Keratinocyte (primary cell): Measurements from ENCODE around the gene ADRB1.

Experiments used
- CTCF ChIP-seq, 3 experiments: IDR thresholded peaks in 1 of 3; conservative IDR thresholded peaks in 1 of 3; optimal IDR thresholded peaks in 1 of 3; 2 replicates in 2 of 3; 3 replicates in 1 of 3; pipeline versions ENCODE3 to v1.5.1; 2011; ENCODE audit warnings: low read length in 3 of 3, mild to moderate bottlenecking in 3 of 3, moderate library complexity in 2 of 3, control low read depth in 1 of 3, inconsistent platforms in 1 of 3; ENCODE audit not compliant: insufficient read depth in 2 of 3; ENCODE audit errors: extremely low read depth in 1 of 3
- EZH2 ChIP-seq: IDR thresholded peaks from one replicate; pipeline ENCODE4 v1.6.1; 2012; ENCODE audit warnings: inconsistent platforms, mild to moderate bottlenecking, low read length, moderate library complexity

DNA sequence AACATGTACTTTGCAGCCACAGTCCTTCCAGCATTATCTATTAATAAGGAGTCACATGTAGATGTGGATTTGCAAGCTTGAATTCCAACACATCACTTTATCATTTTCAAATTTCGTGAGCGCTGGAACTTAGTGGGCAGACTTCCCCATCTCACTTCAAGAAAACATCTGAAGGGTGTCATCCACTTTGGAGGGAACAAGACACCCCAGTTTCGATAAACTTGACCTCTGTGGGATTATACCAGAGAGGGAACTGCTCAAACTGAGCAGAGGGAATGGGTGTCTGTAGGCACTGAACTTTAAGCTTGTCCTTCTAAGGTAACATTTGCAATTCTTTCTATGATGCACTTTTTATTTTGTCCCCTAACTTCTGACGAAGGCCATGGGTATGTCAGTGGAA is 27.5 kb downstream of the ADRB1 start:
- TF ChIP-seq CTCF (optimal IDR thresholded peaks at IDR 0.05 in 1 of 3, IDR thresholded peaks at IDR 0.05 in 1 of 3, conservative IDR thresholded peaks at IDR 0.05 in 1 of 3; ENCODE audit: extremely low read depth in 1 of 3, insufficient read depth in 2 of 3, low read length in 3 of 3) (no peak), EZH2 (no peak)
